AG04450 (cell line): Measurements from ENCODE around the gene TP53AIP1. TPM values are rescaled to one million over a fixed set of nuclear protein-coding genes. Genes with fewer than 3 reads are reported as not detected.

ENCODE experiments used
- CTCF ChIA-PET: fragments of 300-600, 350-600 bp; formaldehyde crosslinking; extraction: SDS; loops from one replicate; lab custom pipeline; 2022; ENCODE audit warnings: antibody characterized with exemption, inconsistent platforms; lab: Charles Lee
- POLR2A ChIA-PET: fragments of 350-600 bp; formaldehyde crosslinking; extraction: SDS; loops from one replicate; lab custom pipeline; 2021; ENCODE audit warnings: antibody characterized with exemption, inconsistent platforms; lab: Yijun Ruan, JAX
- DNase-seq: peaks from one replicate; pipeline ENCODE4 v3.0.0-alpha.2; 2011; ENCODE audit warnings: low read depth, low spot score
- H3K27ac ChIP-seq: one replicate; pipeline ENCODE4 v1.5.1; 2012; ENCODE audit warnings: low read depth, low read length, control low read depth
- H3K27me3 ChIP-seq: one replicate; pipeline ENCODE4 v1.6.0; 2012; ENCODE audit warnings: low read length; ENCODE audit not compliant: control insufficient read depth, insufficient read depth
- H3K4me3 ChIP-seq: 2 replicates; pipeline ENCODE4 v1.5.1; 2011; ENCODE audit warnings: mild to moderate bottlenecking, low read depth, low read length, control low read depth
- H3K9me3 ChIP-seq: 2 replicates; pipeline ENCODE4 v1.5.1; 2012; ENCODE audit warnings: low read length; ENCODE audit not compliant: control insufficient read depth, insufficient read depth
- polyA plus RNA-seq: library from polyadenylated mRNA; depleted of rRNA; stranded (reverse); fragments of >200 nt; gene quantifications from 2 replicates; pipeline ENCODE4 v1.2.3, GENCODE V29; 2011
- TF ChIP-seq, protein P1 (sequence below): IDR thresholded peaks from 2 replicates; pipeline ENCODE4 v1.5.1; 2011; ENCODE audit warnings: low read depth, low read length, control low read depth, inconsistent platforms

The TP53AIP1 gene
- polyA plus RNA-seq, 1 experiment = not detected

DNA sequence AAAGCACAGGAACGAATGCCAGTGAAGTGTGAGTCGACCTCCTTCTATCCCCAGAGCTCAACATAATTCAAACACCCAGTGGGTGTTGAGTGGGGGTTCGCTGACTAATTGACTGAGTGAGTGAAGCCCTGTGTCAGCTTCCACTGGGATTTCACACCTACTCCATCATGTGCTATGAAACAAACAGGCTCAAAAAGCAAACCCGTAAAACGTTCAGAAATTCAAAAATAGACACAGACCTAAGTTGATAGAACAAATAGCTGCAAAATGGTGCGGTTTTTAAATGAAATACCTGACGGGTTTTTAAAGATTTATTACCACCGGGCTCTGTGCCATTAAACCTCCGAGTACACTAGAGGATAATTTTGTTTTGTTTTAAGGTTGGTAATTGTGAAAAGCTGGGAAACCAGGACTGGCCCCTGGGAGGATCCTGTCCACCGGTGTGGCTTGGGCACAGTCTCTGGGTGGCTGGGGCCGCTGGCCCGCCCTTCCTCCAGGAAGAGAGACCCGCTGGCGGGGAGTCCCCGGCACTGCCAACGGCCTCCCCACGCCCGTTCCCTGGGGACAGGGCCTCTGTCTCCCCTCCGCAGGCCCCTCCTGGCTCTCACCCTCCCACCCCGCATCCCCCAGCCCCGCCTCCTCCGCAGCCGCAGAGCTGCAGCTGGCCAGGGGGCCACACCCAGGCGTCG is 37.9 kb downstream of the TP53AIP1 start:
- peaks cover 5% of the 10 kb centered on the region for H3K27me3 ChIP-seq
- no peaks in the 10 kb centered on the region for H3K9me3 ChIP-seq
- TF ChIP-seq, protein P1, sequence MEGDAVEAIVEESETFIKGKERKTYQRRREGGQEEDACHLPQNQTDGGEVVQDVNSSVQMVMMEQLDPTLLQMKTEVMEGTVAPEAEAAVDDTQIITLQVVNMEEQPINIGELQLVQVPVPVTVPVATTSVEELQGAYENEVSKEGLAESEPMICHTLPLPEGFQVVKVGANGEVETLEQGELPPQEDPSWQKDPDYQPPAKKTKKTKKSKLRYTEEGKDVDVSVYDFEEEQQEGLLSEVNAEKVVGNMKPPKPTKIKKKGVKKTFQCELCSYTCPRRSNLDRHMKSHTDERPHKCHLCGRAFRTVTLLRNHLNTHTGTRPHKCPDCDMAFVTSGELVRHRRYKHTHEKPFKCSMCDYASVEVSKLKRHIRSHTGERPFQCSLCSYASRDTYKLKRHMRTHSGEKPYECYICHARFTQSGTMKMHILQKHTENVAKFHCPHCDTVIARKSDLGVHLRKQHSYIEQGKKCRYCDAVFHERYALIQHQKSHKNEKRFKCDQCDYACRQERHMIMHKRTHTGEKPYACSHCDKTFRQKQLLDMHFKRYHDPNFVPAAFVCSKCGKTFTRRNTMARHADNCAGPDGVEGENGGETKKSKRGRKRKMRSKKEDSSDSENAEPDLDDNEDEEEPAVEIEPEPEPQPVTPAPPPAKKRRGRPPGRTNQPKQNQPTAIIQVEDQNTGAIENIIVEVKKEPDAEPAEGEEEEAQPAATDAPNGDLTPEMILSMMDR = no peak
- POLR2A ChIA-PET = no interaction called here
- no peak for DNase-seq
- H3K4me3 ChIP-seq = peak overlapping the region; percentile 60
- H3K27ac ChIP-seq = no peak overlapping the region
- CTCF ChIA-PET = interaction anchor here (0.6 to 4.3 kb wide), 8 partner anchors 9 to 748 kb away, joined by 3 to 27 read pairs (median 5); partner anchors contain the start of gene KCNJ5

DNA sequence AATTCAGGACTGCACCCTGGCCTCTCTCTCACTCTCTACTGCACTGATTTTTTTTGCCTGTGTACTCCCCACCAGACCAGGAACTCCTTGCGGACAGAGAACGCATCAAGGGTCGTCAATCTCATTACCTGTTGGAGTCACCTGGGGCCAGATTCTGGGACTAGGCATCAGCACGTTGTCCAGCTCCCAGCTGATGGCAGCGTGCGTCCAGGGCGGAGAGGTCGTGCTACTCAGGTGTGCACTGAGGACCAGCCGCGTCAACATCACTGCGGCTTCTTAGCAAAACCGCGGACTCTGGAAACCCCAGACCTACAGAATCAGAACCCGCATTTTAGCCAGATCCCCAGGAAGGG is 38.4 kb downstream of the TP53AIP1 start:
- Histone ChIP-seq H3K27me3 (peaks cover 4% of the 10 kb centered on the region), H3K9me3 (no peaks in the 10 kb centered on the region), H3K27ac (no peak overlapping the region), H3K4me3 (no peak overlapping the region)
- TF ChIP-seq, protein P1 = no peak
- no peak for DNase-seq
- POLR2A ChIA-PET = no interaction called here
- CTCF ChIA-PET = interaction anchor here (0.5 to 4.3 kb wide), 7 partner anchors 10 to 747 kb away, joined by 3 to 27 read pairs (median 4); partner anchors contain the start of gene KCNJ5

DNA sequence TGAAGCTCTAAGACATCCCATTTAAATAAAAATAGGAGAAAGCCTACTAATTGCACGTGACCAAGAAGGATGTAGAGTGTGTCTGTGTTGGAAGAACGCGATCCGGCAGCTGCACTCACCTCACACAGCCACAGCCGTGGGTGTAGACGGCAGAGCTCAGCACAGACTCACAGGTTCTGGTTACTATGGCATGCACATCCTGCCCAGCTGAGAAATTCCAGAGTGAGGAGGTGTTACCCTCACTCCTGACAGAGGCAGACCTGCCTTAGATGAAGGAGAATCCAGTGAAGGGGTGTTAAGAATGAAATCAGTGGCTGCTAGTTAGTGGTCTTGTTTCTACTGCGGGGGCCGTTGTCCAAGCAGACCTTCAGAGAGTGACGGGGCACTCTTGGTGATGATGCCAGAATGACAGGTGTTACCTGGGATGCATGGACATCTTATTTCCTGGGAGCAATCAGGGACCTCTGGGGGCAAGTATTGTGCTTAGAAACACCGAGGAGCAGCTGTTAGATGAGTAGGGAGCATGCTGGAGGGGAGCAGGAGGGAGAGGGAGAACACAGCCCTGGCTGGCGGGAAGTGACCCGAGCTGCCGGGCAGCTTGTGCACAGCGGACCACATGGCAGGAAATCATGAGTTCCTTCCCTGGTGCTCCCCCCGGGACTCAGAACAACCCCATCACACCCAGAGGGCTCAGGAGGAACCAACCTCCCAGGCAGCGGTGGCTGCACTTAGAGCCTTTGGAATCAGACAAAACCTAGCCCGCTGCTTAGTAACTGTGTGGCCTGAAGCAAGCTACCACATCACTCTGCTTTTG is 39.2 kb downstream of the TP53AIP1 start:
- peaks cover 4% of the 10 kb centered on the region for H3K27me3 ChIP-seq
- H3K4me3 ChIP-seq = no peak overlapping the region
- no peaks in the 10 kb centered on the region for H3K9me3 ChIP-seq
- DNase-seq = no peak
- TF ChIP-seq, protein P1 = no peak
- H3K27ac ChIP-seq = no peak overlapping the region
- CTCF ChIA-PET = interaction anchor here (0.5 to 4.3 kb wide), 7 partner anchors 11 to 745 kb away, joined by 3 to 27 read pairs (median 4); partner anchors contain the start of gene KCNJ5
- POLR2A ChIA-PET = no interaction called here

DNA sequence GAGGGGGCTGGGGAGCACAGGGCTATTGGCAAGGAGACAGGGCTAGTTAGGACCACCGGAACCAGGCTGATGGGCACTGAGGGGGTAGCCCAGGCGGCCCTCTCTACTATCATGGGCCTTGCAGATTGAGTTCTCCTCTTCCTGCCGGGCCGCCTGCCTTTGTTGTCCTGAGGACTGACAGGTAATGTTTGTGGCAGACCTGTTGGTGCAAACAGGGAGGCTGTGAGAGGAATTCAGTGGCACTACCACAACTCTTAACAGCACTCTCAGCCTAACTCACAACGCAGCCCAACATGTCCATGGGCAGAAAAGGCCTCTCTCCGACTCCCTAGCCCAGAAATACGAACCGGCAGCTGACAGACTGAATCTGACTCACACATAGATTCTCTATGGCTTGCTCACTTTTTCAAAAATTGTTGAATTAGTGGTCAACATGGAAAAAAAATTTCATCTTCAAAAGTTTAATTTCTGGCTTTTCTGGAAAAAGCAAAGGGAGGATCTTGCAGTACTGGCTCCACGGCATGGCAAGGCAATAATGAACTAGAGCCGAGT is 40.1 kb downstream of the TP53AIP1 start:
- ChIA-PET POLR2A (no interaction called here), CTCF (interaction anchor here (0.6 to 2.8 kb wide), 4 partner anchors 18 to 744 kb away, joined by 3 to 12 read pairs (median 4); no protein-coding TSS in a partner anchor)
- TF ChIP-seq, protein P1 = no peak
- H3K27ac ChIP-seq = peak overlapping the region; percentile 21
- no peak overlapping the region for H3K4me3 ChIP-seq
- H3K27me3 ChIP-seq = peaks cover 4% of the 10 kb centered on the region
- DNase-seq = no peak
- H3K9me3 ChIP-seq = no peaks in the 10 kb centered on the region
